ENCODE measurements around the gene STAT3. TPM values are rescaled to one million over a fixed set of nuclear protein-coding genes. Genes with fewer than 3 reads are reported as not detected.

STAT3 gene
- total and polyA plus RNA-seq, 2 of the 13 experiments (the other 11 are each of a cell fraction or from before 2014, with no cell fraction given): 61.8 to 62.4 TPM

GRCh38 chr17:42422958-42423712 is 34.9 kb upstream of the STAT3 start, which contains the start of gene CAVIN1 (continued):
- TF ChIP-seq HOXA9 (CRISPR knock-in tag; IDR thresholded peaks at IDR 0.05; ENCODE audit: borderline replicate concordance): no peak
- TF ChIP-seq RORA (CRISPR knock-in tag; IDR thresholded peaks at IDR 0.05): no peak
- peak; percentile 81; the same call in 1 of the 2 replicates for TF ChIP-seq ARHGAP35 (CRISPR knock-in tag; IDR thresholded peaks at IDR 0.05; ENCODE audit: borderline replicate concordance)
- TF ChIP-seq FUBP1 (CRISPR knock-in tag; IDR thresholded peaks at IDR 0.05; ENCODE audit: borderline replicate concordance): no peak
- TF ChIP-seq ZNF101 (CRISPR knock-in tag; IDR thresholded peaks at IDR 0.05; ENCODE audit: borderline replicate concordance, low read depth): no peak
- peak; percentile 73; the same call in 1 of the 2 replicates for TF ChIP-seq DR1 (CRISPR knock-in tag; IDR thresholded peaks at IDR 0.05)
- peak; percentile 34; the same call in 1 of the 2 replicates for TF ChIP-seq YEATS2 (CRISPR knock-in tag; IDR thresholded peaks at IDR 0.05; ENCODE audit: borderline replicate concordance)
- no peak for TF ChIP-seq ZNF615 (CRISPR knock-in tag; IDR thresholded peaks at IDR 0.05; ENCODE audit: borderline replicate concordance)
- no peak for TF ChIP-seq HNRNPUL1 (IDR thresholded peaks at IDR 0.05; ENCODE audit: low read depth, low read length)
- peak; percentile 95 for TF ChIP-seq MYPOP (CRISPR knock-in tag; IDR thresholded peaks at IDR 0.05)
- peak; percentile 87 for TF ChIP-seq ZNF567 (CRISPR knock-in tag; IDR thresholded peaks at IDR 0.05; ENCODE audit: borderline replicate concordance)
- TF ChIP-seq ADNP (CRISPR knock-in tag; IDR thresholded peaks at IDR 0.05): no peak
- no peak; the same call in 1 of the 2 replicates for TF ChIP-seq ZBTB7A (CRISPR knock-in tag; IDR thresholded peaks at IDR 0.05)
- TF ChIP-seq ZBTB34 (CRISPR knock-in tag; IDR thresholded peaks at IDR 0.05): no peak
- peak; percentile 87; the same call in 1 of the 2 replicates for TF ChIP-seq ZNF256 (CRISPR knock-in tag; conservative IDR thresholded peaks at IDR 0.05)
- TF ChIP-seq ZNF710 (CRISPR knock-in tag; IDR thresholded peaks at IDR 0.05; ENCODE audit: borderline replicate concordance): no peak; the same call in 1 of the 2 replicates
- TF ChIP-seq SNAI1 (CRISPR knock-in tag; IDR thresholded peaks at IDR 0.05; ENCODE audit: borderline replicate concordance): 0 out of 2 replicates have a peak, but pooled peaks have one; percentile 53
- no peak for TF ChIP-seq ZNF333 (CRISPR knock-in tag; IDR thresholded peaks at IDR 0.05; ENCODE audit: borderline replicate concordance)
- TF ChIP-seq SP140L (CRISPR knock-in tag; IDR thresholded peaks at IDR 0.05; ENCODE audit: borderline replicate concordance): no peak
- no peak; the same call in 1 of the 2 replicates for TF ChIP-seq HOMEZ (CRISPR knock-in tag; IDR thresholded peaks at IDR 0.05; ENCODE audit: low read depth)
